GM13977 (cell line): ENCODE results near the gene GAS5.

Experiments
- DNase-seq: peaks from one replicate; pipeline ENCODE4 v3.0.0; 2012; ENCODE audit warnings: low spot score
- CTCF ChIP-seq: IDR thresholded peaks from 2 replicates; pipeline ENCODE4 v1.5.1; 2012; ENCODE audit warnings: mild to moderate bottlenecking, control low read depth; ENCODE audit not compliant: insufficient read depth; ENCODE audit errors: extremely low read depth, missing control alignments
- in situ Hi-C: fragments of 300-500 bp; cut with MboI; formaldehyde crosslinking; loops from one replicate; pipeline ENCODE4 v1.12.0; 2022; ENCODE audit warnings: low sequenced_read_pairs, low pct_unique_long_range_greater_than_20kb, mixed read lengths, inconsistent platforms; ENCODE audit not compliant: unreplicated experiment

GAS5 gene

GRCh38 chr1:173867753-173868265 is at the start of gene GAS5:
TSS of gene GAS5 (minus strand) at chr1:173867989.
- DNase-seq = peak; percentile 93
- TF ChIP-seq CTCF = no peak
- in situ Hi-C loops = no loop called here

GRCh38 chr1:173917149-173917548 is 49.4 kb upstream of the GAS5 start, which contains the start of gene SERPINC1:
TSS of gene SERPINC1 (minus strand) at chr1:173917327. CDS start at chr1:173917259, 68 bp downstream.
- TF ChIP-seq CTCF = no peak
- no peak for DNase-seq
- in situ Hi-C loops = no loop called here

DNA sequence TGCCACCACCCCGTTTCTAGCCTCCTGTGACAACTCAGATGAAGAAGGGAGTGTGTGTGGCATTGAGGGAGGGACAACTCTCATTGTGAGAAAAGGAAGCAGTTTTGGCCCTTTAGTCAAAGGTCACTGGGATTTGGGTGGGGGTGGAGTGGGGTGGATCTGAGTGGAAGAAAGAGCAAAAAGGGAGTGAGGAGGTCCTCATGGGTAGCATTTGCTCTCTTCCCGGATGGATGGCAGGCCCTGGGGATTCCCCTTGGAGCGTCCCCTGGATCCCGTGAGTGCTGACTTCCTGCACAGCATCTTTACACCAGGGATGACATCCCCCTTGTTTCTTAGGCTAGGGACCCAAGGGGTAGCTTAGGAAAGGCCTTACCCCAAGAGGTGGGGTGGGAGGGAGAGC is 48.9 kb upstream of the GAS5 start:
- no peak for TF ChIP-seq CTCF
- no peak for DNase-seq
- in situ Hi-C loops = no loop called here

DNA sequence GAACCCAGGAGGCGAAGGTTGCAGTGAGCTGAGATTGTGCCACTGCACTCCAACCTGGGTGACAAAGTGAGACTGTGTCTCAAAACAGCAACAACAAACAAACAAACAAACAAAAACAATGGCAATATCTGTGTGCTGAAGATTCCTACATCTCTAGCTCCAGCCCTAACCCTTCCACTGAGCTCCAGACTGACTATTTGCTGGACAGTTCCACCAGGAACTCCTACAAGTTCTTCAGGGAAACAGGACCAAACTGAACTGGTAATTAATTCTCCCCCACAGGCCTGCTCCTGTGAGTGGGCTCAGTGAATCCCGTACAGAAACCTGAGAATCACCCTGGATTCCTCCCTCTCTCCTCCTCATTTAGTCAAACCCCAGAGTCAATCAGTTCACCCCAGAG is 47.8 kb upstream of the GAS5 start:
- in situ Hi-C loops = no loop called here
- TF ChIP-seq CTCF = no peak
- DNase-seq = no peak

GRCh38 chr1:173914366-173914871 is 46.6 kb upstream of the GAS5 start:
- in situ Hi-C loops = no loop called here
- peak; percentile 51 for DNase-seq
- peak; percentile 79 for TF ChIP-seq CTCF

GRCh38 chr1:173913111-173913510 is 45.3 kb upstream of the GAS5 start:
- DNase-seq = no peak
- in situ Hi-C loops = no loop called here
- no peak for TF ChIP-seq CTCF
